ENCODE results near the gene CHD3.
A peak's percentile ranks its signal among the peaks of the same experiment; 100 is the strongest.

Gene CHD3

DNA sequence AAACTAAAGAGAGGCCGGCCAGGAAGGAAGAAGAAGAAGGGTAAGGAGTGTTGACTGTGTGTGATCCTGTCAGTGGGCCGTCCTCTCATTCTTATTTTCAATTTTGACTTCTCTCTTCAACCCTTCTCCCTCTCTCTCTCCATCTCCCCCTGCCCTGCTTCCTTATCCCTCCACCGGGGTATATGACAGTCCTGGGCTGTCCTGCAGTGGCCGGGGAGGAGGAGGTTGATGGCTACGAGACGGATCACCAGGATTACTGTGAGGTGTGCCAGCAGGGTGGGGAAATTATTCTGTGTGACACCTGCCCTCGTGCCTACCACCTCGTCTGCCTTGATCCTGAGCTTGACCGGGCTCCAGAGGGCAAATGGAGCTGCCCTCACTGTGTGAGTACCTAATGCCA lies 5.6 kb downstream of the CHD3 start:
- DNase-seq (ENCODE audit: low read depth in 2 of 2), result no peak

DNA sequence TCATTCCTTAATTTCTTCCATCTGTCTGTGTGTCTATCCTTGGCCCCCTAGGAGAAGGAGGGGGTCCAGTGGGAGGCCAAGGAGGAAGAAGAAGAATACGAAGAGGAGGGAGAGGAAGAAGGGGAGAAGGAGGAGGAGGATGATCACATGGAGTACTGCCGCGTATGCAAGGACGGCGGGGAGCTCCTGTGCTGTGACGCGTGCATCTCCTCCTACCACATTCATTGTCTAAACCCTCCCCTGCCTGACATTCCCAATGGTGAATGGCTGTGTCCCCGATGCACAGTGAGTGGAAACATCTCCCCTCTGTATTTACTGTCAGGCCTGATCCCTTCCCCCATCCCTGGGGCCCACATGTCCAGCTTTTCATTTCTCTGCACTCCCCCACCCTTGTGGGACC lies 6.3 kb downstream of the CHD3 start:
- DNase-seq (ENCODE audit: low read depth in 2 of 2), result no peak

GRCh38 chr17:7897090-7897489 lies 8.5 kb downstream of the CHD3 start:
- no peak for DNase-seq (ENCODE audit: low read depth in 2 of 2)

GRCh38 chr17:7897773-7898172 lies 9.2 kb downstream of the CHD3 start:
- no peak for DNase-seq (ENCODE audit: low read depth in 2 of 2)

GRCh38 chr17:7903154-7904103 lies 14.8 kb downstream of the CHD3 start:
- no peak for DNase-seq (ENCODE audit: low read depth in 2 of 2)

- DNase-seq (ENCODE audit: low read depth in 2 of 2), result no peak
Measured at GRCh38 chr17:7909089-7909488, 20.5 kb downstream of the CHD3 start.

DNA sequence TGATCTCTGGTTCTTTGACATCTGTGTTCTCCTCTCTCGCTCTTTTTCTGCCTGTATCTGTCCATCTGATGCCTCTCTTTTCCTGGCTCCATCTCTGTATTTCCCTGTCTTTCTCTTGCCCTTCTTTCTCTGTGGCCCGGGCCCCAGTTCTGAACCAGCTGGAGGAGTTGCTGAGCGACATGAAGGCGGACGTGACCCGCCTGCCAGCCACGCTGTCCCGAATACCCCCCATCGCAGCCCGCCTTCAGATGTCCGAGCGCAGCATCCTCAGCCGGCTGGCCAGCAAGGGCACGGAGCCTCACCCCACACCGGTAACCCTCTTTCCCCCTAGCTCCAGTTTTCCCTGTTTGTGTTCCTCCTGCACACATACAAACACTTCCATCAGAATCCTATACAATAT lies 21.7 kb downstream of the CHD3 start:
- no peak for DNase-seq (ENCODE audit: low read depth in 2 of 2)

- DNase-seq (ENCODE audit: low read depth in 2 of 2), result no peak
Measured at GRCh38 chr17:7910711-7911110, 22.1 kb downstream of the CHD3 start.

DNA sequence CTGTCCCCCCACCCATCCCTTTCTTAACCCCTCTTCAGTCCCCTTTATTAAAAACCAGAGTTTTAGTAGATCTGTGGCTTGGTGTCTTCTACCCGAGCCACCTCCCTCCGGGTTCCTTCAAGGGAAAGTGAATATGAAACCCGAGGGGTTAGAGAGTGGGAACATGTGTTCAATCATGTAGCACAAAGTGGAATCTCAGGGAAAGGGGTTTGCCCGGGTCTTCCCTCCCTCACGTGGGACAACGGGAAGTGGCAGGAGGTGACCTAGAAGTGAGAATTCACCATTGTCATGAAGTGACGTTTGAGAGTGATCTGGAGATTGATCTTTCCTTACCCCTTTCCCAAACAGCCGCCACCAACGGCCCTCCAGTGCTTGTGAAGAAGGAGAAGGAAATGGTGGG lies 22.5 kb downstream of the CHD3 start:
- no peak for DNase-seq (ENCODE audit: low read depth in 2 of 2)

GRCh38 chr17:7912927-7913524 lies 24.4 kb downstream of the CHD3 start:
- no peak for DNase-seq (ENCODE audit: low read depth in 2 of 2)

DNA sequence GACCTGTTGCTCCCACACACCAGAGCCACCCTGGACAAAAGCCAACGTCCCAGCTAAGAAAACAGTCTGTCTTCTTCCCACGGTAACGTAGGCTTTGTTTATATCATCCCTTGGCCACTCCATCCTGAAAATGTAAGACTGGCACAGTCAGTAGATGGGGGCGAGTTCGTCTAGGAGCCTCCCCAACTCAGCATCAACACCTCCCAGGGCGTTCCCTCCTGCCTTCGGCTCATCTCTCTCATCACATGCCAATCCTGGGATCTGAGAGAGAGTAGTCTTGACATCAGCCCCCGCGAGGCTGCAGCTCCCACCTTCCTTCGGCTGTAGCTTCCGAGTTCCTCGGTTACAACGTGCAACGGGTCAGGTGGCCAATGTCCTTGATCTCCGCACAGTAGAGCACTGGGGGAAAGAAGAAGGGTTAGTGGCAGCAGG lies 26.6 kb downstream of the CHD3 start:
- no peak for DNase-seq (ENCODE audit: low read depth in 2 of 2)

GRCh38 chr17:7915611-7916384 lies 27.2 kb downstream of the CHD3 start, which contains the start of gene RNF227:
TSS of gene RNF227 (minus strand) at chr17:7916289. CDS start at chr17:7916195, 94 bp downstream.
- peak; percentile 84 to 90 for DNase-seq (ENCODE audit: low read depth in 2 of 2)

DNA sequence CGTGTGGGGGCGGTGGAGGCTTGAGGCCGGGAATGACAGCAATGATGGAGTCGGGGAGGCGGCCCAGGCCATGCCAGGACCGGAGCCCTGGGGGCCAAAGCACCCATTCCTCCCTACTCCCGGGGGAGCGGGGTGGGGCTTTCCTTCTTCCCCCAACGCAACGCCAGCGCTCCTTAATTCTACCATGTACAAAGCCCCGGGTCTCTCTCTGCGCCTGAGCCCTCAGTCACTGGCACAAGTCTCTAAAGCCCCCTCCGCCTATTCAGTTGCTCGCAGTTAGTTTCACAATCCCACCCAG lies 27.7 kb downstream of the CHD3 start:
- DNase-seq (ENCODE audit: low read depth in 2 of 2), result no peak

- no peak for DNase-seq (ENCODE audit: low read depth in 2 of 2)
Measured at GRCh38 chr17:7916808-7917207, 28.2 kb downstream of the CHD3 start.

GRCh38 chr17:7922269-7922844 lies 33.8 kb downstream of the CHD3 start:
- DNase-seq (ENCODE audit: low read depth in 2 of 2), result no peak

GRCh38 chr17:7922845-7923628 lies 34.4 kb downstream of the CHD3 start:
- DNase-seq (ENCODE audit: low read depth in 2 of 2), result peak; percentile 74 to 77

- no peak for DNase-seq (ENCODE audit: low read depth in 2 of 2)
Measured at GRCh38 chr17:7927596-7927995, 39.0 kb downstream of the CHD3 start.

DNA sequence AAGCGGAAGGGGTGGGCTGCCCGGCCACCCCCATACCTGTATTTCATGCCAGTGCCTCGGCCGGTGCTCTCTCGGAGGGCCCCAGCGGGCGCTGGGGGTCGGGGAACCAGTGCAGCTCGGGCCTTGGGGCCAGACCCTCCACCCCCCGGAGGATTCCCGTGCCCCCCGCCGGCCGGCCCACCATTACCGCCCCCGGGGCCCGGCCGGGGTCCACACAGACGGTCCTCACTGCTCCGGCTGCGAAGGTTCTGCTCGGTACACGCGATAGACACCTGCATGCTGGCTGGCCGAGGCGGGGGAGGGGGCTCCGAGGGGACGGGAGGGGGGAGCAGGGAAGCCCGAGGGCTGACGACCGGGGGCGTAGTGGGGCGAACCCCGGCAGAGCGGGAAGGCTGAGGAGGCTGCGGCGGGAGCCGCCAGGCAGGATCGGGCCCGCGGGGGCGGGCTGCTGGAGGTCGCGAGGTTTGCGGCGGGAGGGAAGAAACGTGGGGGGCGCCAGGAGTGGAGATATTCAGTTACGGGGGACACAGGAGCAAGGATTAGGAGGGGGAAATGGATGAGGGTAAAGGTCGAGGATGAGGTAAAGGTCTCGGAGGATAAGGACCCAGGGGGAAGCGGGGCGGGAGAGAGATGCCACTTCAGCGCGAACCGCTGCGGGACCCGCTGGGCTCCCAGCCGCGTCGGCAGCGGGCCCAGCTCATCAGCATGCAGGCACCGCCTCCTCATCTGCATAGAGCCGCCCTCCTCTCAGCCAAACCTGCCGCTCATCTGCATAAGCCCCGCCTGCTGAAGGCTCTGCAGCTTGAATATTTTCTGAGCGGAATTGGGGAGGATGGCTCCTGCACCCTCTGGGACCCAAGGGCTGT lies 40.8 kb downstream of the CHD3 start, which contains the start of gene KCNAB3:
TSS of gene KCNAB3 (minus strand) at position 699 of the 866 bp plus-strand sequence. CDS start at position 278, 421 bp downstream.
- DNase-seq (ENCODE audit: low read depth in 2 of 2), result peak; percentile 45 to 47

- no peak for DNase-seq (ENCODE audit: low read depth in 2 of 2)
Measured at GRCh38 chr17:7930841-7931631, 42.4 kb downstream of the CHD3 start.
